Measurements from ENCODE around the gene MYO9B. TPM values are rescaled to one million over a fixed set of nuclear protein-coding genes. Genes with fewer than 3 reads are reported as not detected.
A peak's percentile ranks its signal among the peaks of the same experiment; 100 is the strongest.

The MYO9B gene
- total RNA-seq, 2 donors from 2014 or later, result 79.4 to 96.8 TPM

- no peaks in the 10 kb centered on the region for H3K36me3 ChIP-seq (ENCODE audit: control insufficient read depth, insufficient read depth, low read length)
- peaks cover 16% of the 10 kb centered on the region for H3K9me3 ChIP-seq (ENCODE audit: control insufficient read depth, low read length)
- peak within 1 kb of the TSS; percentile 25 for H3K9ac ChIP-seq (ENCODE audit: extremely low read depth, low read length, poor library complexity, severe bottlenecking)
- H3K27me3 Mint-ChIP-seq (ENCODE audit: insufficient read depth), result peaks cover 18% of the 10 kb centered on the region
- H3K4me1 Mint-ChIP-seq, result peaks cover 5% of the 10 kb centered on the region
- 7 to 10% methylated on average over 16 to 57 of the region's 67 CpGs for WGBS, 2 experiments (ENCODE audit: insufficient coverage in 1 of 2, insufficient read length in 1 of 2)
- H3K27ac ChIP-seq (ENCODE audit: low read depth, low read length), result no peak within 1 kb of the TSS
- H3K4me1 ChIP-seq (ENCODE audit: control insufficient read depth, insufficient read depth, low read length), result no peaks in the 10 kb centered on the region
- H3K4me3 ChIP-seq (ENCODE audit: low read length), result peak within 1 kb of the TSS; percentile 84
- peak; percentile 76 for DNase-seq
- no peak within 1 kb of the TSS for H3K27ac Mint-ChIP-seq
- peaks cover 15% of the 10 kb centered on the region for H3K36me3 Mint-ChIP-seq (ENCODE audit: low read depth)
- peak within 1 kb of the TSS; percentile 72 for H3K4me3 Mint-ChIP-seq
- H3K27me3 ChIP-seq (ENCODE audit: control insufficient read depth, insufficient read depth, low read length, poor library complexity, severe bottlenecking), result peaks cover 11% of the 10 kb centered on the region
- no peak for TF ChIP-seq CTCF (conservative IDR thresholded peaks at IDR 0.05)
- H3K9me3 Mint-ChIP-seq, result peaks cover 17% of the 10 kb centered on the region
Measured at GRCh38 chr19:17026706-17027534, 48.7 kb upstream of the MYO9B start, which contains the start of gene CPAMD8. Gene CPAMD8, minus strand, starts transcription at chr19:17026810. Its CDS starts 168 bp downstream, at chr19:17026642.

GRCh38 chr19:17027535-17027975 is 48.0 kb upstream of the MYO9B start:
- H3K9me3 ChIP-seq (ENCODE audit: control insufficient read depth, low read length), result peaks cover 16% of the 10 kb centered on the region
- H3K27me3 Mint-ChIP-seq (ENCODE audit: insufficient read depth), result peaks cover 18% of the 10 kb centered on the region
- TF ChIP-seq CTCF (conservative IDR thresholded peaks at IDR 0.05), result no peak
- H3K27ac ChIP-seq (ENCODE audit: low read depth, low read length), result no peak overlapping the region
- H3K9ac ChIP-seq (ENCODE audit: extremely low read depth, low read length, poor library complexity, severe bottlenecking), result no peak overlapping the region
- peaks cover 15% of the 10 kb centered on the region for H3K36me3 Mint-ChIP-seq (ENCODE audit: low read depth)
- H3K4me3 ChIP-seq (ENCODE audit: low read length), result no peak overlapping the region
- peaks cover 5% of the 10 kb centered on the region for H3K4me1 Mint-ChIP-seq
- no peak for DNase-seq
- peaks cover 17% of the 10 kb centered on the region for H3K9me3 Mint-ChIP-seq
- no peaks in the 10 kb centered on the region for H3K4me1 ChIP-seq (ENCODE audit: control insufficient read depth, insufficient read depth, low read length)
- H3K27me3 ChIP-seq (ENCODE audit: control insufficient read depth, insufficient read depth, low read length, poor library complexity, severe bottlenecking), result peaks cover 11% of the 10 kb centered on the region
- peak overlapping the region; percentile 72 for H3K4me3 Mint-ChIP-seq
- 73 to 75% methylated on average over 4 to 7 of the region's 7 CpGs for WGBS, 2 experiments (ENCODE audit: insufficient coverage in 1 of 2, insufficient read length in 1 of 2)
- H3K36me3 ChIP-seq (ENCODE audit: control insufficient read depth, insufficient read depth, low read length), result no peaks in the 10 kb centered on the region
- no peak overlapping the region for H3K27ac Mint-ChIP-seq

GRCh38 chr19:17031741-17032140 is 43.8 kb upstream of the MYO9B start:
- TF ChIP-seq CTCF (conservative IDR thresholded peaks at IDR 0.05), result no peak
- no peaks in the 10 kb centered on the region for H3K4me1 ChIP-seq (ENCODE audit: control insufficient read depth, insufficient read depth, low read length)
- H3K27ac ChIP-seq (ENCODE audit: low read depth, low read length), result no peak overlapping the region
- Mint-ChIP-seq H3K36me3 (ENCODE audit: low read depth) (no peaks in the 10 kb centered on the region), H3K4me3 (no peak overlapping the region), H3K27ac (no peak overlapping the region), H3K4me1 (no peaks in the 10 kb centered on the region), H3K27me3 (ENCODE audit: insufficient read depth) (peaks cover 8% of the 10 kb centered on the region), H3K9me3 (no peaks in the 10 kb centered on the region)
- H3K9ac ChIP-seq (ENCODE audit: extremely low read depth, low read length, poor library complexity, severe bottlenecking), result no peak overlapping the region
- no peak overlapping the region for H3K4me3 ChIP-seq (ENCODE audit: low read length)
- no peak for DNase-seq
- WGBS, 2 experiments (ENCODE audit: insufficient coverage in 1 of 2, insufficient read length in 1 of 2), result 91 to 92% methylated on average over 4 to 6 of the region's 6 CpGs
- H3K9me3 ChIP-seq (ENCODE audit: control insufficient read depth, low read length), result no peaks in the 10 kb centered on the region
- no peaks in the 10 kb centered on the region for H3K36me3 ChIP-seq (ENCODE audit: control insufficient read depth, insufficient read depth, low read length)
- H3K27me3 ChIP-seq (ENCODE audit: control insufficient read depth, insufficient read depth, low read length, poor library complexity, severe bottlenecking), result no peaks in the 10 kb centered on the region
